GM21717 (cell line): ENCODE results near the gene MYO18A.

Experiments used
- ATAC-seq: cut with Tn5 transposase; IDR thresholded peaks from one replicate; pipeline ENCODE4 v1.9.1; 2021; ENCODE audit warnings: mild to moderate bottlenecking, moderate library complexity; ENCODE audit not compliant: unreplicated experiment

MYO18A gene

DNA sequence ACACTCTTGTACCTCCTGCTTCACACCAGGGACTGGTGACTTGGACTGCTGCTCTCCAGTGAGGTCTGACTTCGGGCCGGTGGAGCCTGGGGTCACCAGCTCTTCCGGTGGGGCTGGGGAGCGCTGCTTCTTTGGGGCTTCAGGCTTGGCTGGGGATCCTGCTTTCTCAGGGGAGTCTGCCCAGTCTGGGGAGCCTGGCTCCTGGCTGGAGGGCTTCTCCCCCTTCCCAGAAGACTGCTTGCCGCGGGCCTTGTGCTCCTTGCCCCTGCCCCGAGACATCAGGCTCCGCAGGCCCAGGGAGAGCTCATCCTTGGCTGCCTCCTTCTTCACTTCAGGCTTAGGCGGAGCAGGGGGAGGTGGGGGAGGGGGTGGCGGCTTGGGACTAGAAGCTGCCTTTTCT is 52.4 kb downstream of the MYO18A start:
- ATAC-seq = no peak

DNA sequence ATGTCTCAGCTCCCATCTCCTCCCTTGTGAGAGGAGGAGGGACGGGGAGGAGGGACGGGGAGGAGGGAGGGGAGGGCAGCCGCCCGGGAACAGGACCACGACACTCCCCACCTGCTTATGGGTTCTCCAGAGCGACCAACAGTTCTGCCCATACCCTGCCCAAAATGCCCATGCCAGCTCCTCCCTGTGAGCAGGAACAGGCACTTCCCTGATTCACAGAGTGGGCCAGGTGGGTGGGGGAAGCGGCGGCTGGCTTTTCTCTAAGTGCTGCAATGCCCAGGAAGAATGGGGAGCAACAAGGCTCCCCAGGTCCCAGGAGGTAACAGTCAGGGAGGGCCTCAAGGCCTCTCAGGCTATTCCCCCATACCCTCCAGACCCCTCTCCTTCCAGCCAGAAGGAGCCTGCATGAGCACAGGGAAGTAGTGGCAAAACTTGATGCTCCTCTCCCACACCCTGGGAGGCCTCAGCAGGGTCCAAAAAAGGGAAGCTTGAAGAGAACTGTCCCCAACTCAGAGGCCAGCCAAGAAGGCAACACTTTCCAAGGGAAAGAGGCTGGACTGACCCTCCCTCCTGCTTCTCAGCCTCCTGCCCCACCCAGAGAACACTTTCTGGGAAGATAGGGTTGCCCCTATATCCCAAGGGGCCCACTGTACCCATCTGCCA is 53.8 kb downstream of the MYO18A start:
- ATAC-seq = no peak

GRCh38 chr17:29125651-29126050 is 54.5 kb downstream of the MYO18A start:
- no peak for ATAC-seq

GRCh38 chr17:29124925-29125273 is 55.3 kb downstream of the MYO18A start:
- no peak for ATAC-seq

- no peak for ATAC-seq
Measured at GRCh38 chr17:29124135-29124924, 55.9 kb downstream of the MYO18A start.

DNA sequence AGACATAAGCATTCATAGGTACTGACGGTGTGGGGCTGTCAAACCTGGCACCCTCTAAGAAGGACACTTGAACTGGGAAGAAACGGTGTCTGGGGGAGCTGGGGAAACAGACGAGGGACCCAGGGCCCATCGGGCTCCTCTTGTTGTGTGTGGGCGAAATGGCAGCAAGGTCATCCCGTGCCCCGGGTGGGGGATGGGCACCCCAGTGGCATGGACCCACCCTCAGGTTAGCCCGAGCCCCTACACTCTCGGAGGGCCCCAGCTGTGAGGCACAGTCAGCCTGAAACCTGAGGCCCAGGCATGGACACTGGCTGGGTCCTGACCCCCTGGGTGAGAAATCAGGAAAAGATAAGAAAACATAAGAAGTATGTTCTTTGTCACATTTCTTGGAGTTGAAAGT is 57.1 kb downstream of the MYO18A start:
- ATAC-seq = no peak

DNA sequence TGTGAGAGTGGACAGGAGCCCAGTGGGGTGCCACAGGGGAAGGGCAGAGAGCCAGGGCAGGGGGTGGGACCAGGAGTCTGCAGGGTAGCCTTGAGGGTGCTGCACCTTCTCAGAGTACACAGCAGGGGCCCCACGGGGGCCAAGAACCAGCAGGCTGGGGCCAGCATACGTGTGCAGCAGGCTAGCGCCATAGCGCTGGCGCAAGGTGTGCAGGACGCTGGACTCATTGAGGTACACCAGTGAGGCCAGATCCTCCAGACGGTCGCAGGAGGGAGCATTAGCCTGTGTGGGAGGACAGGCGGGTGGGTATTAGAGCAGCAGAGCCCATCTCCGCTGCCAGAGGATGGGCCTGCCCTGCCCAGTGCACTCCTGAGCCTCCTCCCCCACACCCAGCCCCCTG is 58.8 kb downstream of the MYO18A start:
- ATAC-seq = no peak

GRCh38 chr17:29120433-29120832 is 59.8 kb downstream of the MYO18A start:
- ATAC-seq = no peak

DNA sequence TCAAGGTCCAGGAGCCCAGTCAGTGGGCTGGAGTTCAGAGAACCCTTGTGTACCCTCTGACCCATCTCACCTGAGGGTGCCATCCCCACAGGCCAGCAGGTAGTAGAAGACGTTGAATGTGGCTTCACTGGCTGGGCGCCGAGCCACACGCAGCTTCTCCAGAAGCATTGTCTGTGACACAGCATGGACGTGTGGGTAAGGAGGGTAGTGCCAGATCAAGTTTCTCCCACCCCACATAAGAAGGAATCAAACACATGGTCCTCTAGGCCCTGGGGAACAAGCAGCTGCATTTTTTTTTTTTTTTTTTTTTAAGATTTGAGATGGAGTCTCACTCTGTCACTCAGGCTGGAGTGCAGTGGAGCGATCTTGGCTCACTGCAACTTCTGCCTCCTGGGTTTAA is 60.9 kb downstream of the MYO18A start:
- no peak for ATAC-seq

GRCh38 chr17:29116804-29117753 is 63.1 kb downstream of the MYO18A start:
- no peak for ATAC-seq

DNA sequence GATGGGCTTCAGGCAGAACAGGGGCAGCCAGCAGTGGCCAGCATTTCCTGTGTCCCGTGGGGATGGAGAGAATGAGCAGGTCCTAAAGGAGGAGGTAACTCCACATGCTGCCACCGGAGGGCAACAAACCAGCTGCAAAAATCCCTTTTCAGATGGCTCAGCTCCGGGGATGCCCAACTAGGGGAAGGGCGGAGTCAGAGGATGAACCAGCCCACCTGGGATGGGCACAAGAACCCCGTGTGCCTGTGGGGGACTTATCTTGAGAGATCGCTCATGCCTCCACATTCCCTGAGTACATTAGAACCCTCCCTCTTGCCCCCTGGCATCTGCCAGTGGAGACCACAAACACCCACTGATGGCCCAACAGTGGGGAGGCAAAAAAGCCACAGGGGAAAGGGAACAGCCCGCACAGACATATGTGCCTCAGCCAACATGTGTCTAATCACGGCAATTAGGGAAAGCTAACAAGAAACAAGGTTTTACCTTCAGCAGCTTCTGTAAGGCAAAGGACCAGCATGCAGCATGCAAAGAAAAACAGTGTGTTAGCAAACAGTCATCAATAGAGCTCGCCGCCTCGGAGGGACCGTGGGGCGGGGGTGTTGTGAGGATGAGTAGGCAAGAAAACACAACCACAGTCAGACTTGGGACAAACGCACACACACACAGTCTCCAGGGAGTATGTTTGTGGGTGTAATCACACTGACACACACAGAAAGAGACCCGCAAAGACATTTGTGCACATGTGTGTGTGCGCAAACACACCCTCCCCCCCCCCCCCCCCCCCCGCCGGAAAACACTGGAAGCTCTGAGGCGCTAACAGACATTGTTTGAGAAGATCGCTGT is 64.0 kb downstream of the MYO18A start:
- ATAC-seq = no peak

- no peak for ATAC-seq
Measured at GRCh38 chr17:29115435-29115834, 64.8 kb downstream of the MYO18A start.

DNA sequence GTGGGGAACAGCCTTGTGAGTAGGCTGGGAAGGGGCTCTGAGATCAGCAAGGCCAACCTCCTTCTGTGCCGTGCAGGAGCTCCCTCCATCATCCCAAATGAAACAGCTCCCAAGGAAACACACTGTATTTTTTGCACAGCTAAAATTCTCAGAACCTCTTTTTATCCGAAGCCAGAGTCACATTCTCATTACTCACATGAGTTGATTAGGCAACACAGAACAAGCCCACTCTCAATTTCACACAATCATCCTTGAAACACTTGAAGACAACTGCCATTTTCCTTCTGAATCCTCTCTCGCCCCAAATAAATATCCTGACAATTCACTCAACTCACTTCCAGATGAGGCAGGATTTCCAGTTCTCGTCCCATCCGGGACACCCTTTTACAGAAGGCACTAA is 66.1 kb downstream of the MYO18A start:
- no peak for ATAC-seq

DNA sequence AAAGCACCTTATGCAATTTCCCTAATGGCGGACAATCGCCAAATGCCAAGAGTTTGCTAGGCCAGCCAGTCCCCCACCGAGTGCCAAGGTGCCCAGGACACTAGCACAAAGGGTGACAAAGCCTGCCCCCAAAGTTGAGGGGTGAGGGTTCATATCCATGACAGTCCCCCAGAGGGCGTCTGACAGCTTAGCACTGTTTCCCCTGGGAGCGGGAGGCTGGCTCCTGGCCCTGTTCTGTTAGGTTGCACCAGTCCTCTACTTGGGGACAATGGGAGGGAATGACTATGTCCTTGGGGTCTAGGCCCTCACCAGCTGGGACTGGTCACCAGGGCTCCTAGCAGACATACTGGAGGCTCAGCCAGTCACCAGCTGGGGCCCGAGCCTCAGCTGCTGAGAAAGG is 66.9 kb downstream of the MYO18A start:
- no peak for ATAC-seq

DNA sequence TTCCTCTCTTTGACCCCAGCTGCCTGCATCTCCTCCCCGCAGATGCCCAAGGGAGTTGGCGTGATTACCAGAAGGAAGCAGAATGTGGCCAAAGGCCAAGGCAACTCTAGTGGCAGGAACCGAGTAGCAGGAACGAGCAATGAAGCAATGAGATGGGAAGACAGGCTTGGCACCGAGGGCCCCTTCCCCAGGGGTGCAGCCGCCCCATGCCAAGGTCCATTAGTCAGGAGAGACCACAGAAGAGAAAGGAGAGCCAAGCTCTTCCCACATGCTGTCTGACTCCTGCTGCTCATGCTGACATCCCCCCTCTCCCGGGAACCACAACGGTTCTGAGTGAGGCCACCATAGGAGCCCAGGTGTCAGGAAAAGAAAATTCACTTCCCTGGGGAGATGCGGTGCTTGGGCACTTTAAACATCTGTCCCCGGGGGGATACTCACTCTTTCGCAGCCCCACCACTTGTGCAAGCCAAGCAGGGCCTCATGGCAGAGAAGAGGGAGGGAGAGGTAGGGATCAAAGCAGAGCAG is 67.4 kb downstream of the MYO18A start:
- no peak for ATAC-seq

DNA sequence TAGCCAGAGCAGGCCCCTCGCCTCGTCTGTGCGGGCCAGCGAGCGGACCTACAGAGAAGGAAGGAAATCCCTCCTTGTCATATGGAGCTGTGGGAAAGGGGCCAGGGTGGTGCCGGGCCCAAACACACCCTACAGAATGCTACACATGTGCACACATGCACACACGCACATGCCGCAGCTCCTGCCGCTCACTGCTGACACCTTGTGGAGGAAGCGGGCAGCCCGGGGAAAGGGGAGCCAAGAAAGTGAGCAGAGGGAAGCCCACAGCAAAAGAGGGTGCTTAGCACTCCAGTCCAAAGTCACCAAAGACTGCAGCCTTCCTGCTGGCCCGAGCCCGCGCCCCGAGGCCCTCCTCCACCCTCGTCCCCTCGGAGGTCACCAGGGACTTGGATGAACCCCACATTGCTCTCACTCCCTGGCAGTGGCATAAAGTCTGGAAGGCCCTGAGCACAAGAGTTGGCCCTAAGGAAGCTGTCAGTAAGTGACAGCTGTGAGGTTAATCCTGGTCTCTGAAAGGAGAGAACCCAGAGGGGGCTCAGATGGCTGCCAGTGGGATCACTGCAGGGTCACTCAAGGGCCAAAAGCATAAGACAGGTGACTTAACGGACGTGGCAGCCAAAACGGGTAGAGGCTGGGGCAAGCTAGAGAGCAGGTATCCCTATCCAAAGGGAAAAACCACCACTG is 68.2 kb downstream of the MYO18A start:
- no peak for ATAC-seq

DNA sequence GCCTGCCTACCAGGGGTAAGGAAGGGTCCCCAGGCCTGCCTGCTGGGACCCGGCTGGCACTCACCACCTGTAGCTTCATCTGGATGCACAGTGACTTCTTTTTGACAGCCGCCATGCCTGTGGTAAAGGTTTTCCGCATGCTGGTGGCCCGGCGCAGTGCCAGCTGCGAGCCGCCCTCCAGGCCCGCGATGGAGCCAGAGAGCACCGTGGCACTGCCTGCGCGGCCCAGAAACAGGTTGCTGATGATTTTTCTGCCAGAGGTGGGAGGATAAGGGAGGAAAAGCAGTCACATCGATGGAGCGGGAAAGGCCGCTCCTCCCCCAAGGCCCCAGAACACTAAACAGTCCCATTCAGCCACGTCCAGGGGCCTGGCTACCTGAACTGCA is 69.8 kb downstream of the MYO18A start:
- ATAC-seq = no peak

- no peak for ATAC-seq
Measured at GRCh38 chr17:29109477-29110371, 70.5 kb downstream of the MYO18A start.
